ENCODE results near the gene SMARCB1.

The SMARCB1 gene

DNA sequence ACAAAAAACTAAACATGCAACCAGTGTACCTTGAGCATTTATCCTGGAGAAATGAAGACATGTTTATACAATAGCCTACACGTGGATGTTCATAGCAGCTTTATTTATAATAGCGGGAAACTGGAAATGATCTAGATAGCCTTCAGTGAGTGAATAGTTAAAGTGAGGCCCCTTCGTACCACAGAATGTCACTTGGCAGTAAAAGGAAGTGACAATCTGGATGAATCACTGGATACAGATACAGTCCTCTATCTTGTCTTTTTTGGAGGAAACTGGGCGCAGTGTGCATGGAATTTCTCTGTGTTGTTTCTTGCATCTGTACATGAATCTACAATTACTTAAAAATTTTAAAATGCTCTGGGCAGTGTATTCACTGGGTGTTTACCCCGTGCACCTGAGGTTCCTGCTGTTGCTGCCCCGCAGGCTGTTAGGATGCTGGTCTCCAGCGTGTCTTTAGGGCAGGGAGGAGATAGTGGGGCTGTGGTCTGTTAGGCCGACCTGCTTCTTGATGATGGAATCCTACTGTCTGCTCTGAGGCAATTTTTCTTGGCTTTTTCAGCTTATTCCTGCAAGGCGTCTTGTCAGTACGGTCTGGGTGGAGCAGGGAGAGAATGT, 28.9 kb downstream of the SMARCB1 start:
- no peak overlapping the region for H3K4me3 ChIP-seq (replicated peaks; ENCODE audit: low read depth, low read length)
- TF ChIP-seq, protein P1, sequence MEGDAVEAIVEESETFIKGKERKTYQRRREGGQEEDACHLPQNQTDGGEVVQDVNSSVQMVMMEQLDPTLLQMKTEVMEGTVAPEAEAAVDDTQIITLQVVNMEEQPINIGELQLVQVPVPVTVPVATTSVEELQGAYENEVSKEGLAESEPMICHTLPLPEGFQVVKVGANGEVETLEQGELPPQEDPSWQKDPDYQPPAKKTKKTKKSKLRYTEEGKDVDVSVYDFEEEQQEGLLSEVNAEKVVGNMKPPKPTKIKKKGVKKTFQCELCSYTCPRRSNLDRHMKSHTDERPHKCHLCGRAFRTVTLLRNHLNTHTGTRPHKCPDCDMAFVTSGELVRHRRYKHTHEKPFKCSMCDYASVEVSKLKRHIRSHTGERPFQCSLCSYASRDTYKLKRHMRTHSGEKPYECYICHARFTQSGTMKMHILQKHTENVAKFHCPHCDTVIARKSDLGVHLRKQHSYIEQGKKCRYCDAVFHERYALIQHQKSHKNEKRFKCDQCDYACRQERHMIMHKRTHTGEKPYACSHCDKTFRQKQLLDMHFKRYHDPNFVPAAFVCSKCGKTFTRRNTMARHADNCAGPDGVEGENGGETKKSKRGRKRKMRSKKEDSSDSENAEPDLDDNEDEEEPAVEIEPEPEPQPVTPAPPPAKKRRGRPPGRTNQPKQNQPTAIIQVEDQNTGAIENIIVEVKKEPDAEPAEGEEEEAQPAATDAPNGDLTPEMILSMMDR (IDR thresholded peaks at IDR 0.05; ENCODE audit: low read depth, low read length, missing control alignments), result no peak
- no peak for DNase-seq (ENCODE audit: extremely low read depth, low read depth)

DNA sequence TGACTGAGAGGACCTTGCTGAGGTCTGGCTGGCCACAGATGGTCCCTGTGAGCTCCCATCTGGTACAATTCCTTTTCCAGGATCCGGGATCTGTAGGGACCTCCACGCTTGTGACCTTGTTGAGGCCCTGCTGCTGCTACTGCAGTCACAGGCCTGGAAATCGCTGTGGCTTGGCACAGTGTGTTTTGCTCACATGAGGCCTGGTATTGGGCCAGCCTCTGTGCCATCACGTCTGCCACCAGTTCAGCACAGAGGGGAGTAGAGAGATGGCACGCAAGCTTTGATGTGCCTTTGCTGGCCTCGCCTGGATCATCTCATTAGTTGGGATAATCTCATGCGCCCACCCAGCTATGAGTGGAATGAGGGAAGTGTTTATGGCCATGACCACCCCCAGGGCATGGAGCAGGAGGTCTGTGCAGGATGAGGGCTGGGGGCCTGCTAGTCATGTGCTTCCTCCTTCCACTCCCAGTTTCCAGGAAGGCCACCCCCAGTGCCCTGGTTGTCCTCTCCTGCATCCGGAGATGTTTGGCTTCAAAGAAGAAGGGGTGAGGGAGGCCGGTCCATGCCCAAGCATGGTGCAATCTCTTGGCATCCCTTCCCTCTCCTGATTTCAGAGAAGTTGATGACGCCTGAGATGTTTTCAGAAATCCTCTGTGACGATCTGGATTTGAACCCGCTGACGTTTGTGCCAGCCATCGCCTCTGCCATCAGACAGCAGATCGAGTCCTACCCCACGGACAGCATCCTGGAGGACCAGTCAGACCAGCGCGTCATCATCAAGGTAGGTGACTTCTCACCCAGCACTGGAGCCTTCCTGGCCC, 29.6 kb downstream of the SMARCB1 start:
- DNase-seq (ENCODE audit: extremely low read depth, low read depth), result no peak
- TF ChIP-seq, protein P1 (IDR thresholded peaks at IDR 0.05; ENCODE audit: low read depth, low read length, missing control alignments), result no peak
- no peak overlapping the region for H3K4me3 ChIP-seq (replicated peaks; ENCODE audit: low read depth, low read length)

DNA sequence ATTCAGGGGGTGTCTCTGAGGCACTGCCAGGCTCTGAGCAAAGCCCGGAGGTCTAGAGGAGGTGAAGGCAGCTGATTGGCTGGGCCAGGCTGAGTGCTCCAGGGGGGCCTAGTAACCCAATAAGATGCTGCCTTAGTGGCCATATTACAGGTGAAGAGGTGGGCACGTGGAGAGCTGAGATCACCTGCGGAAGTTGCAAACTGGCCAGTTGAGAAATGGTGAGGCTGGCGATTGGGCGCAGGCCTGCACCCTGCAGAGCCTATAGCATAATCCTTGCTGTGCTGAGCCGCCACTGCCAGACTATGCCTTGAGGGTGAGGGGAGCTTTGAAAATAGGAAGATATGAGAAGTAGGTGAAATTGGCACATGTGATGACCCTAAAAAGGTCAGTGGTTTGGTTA, 30.4 kb downstream of the SMARCB1 start:
- no peak overlapping the region for H3K4me3 ChIP-seq (replicated peaks; ENCODE audit: low read depth, low read length)
- TF ChIP-seq, protein P1 (IDR thresholded peaks at IDR 0.05; ENCODE audit: low read depth, low read length, missing control alignments), result no peak
- no peak for DNase-seq (ENCODE audit: extremely low read depth, low read depth)

DNA sequence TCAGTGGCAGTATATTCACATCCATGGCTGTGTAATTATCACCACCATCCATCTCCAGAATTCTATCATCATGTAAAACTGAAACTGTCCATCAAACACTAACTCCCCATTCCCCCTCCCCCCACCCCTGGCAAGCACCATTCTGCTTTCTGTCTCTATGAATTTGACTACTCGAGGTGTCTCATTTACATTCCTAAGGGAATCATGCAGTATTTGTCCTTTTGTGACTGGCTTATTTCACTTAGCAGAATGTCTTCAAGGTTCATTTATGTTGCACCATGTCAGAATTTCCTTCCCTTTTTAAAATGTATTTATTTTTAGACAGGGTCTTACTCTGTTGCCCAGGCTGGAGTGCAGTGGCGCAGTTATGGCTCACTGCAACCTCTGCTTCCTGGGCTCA, 31.8 kb downstream of the SMARCB1 start:
- no peak overlapping the region for H3K4me3 ChIP-seq (replicated peaks; ENCODE audit: low read depth, low read length)
- no peak for DNase-seq (ENCODE audit: extremely low read depth, low read depth)
- TF ChIP-seq, protein P1 (IDR thresholded peaks at IDR 0.05; ENCODE audit: low read depth, low read length, missing control alignments), result no peak

DNA sequence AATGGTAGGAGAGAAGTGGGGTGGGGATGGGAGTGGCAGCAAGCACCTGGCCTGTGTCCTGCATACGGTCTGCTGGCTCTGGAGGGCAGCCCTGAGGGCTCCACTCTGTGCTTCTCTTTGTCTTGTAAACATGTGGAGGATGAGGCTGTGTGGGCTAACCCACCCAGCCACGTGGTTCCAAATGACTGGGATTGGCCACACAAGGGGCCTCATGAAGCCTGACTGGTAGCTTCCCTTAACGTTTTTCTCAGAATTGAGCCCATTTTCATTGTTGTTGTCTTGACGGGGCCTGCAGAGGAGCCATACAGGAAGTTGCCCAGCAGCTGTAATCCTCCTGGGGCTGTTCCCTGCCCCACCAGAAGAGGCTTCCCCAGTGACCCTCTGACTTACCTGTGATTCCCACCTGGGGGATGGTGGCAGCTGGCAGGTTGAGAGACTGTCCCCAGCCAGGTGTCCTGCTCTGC, 34.0 kb downstream of the SMARCB1 start:
- DNase-seq (ENCODE audit: extremely low read depth, low read depth), result no peak
- TF ChIP-seq, protein P1 (IDR thresholded peaks at IDR 0.05; ENCODE audit: low read depth, low read length, missing control alignments), result no peak
- H3K4me3 ChIP-seq (replicated peaks; ENCODE audit: low read depth, low read length), result no peak overlapping the region

DNA sequence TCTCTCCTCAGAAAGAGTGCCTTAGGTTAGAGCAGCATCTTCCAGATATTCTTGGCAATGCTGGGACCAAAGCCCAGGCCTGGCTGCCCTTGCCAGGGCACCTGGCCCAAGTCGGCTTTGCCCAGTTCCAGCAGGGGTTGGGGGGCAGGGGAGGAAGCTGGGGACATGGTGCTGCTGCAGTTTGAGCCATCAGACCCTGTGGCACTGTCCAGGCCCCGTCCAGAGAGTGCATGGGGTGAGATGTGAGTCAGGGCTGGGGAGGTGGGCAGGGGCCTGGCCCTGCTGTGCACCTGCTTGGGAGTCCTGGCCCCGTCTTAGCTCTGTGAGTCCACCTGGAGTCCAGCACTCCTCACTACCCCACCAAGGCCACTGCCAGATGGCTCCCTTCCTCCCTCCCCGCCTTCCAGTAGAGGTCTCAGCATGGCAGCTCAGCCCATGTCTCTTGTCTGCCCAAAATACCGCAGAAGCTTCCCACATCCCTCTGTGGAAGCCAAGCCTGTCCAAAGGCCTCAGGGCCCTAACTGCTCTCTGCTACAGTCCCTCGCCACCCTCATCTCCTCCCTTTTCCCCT, 35.4 kb downstream of the SMARCB1 start:
- TF ChIP-seq, protein P1 (IDR thresholded peaks at IDR 0.05; ENCODE audit: low read depth, low read length, missing control alignments), result no peak
- H3K4me3 ChIP-seq (replicated peaks; ENCODE audit: low read depth, low read length), result no peak overlapping the region
- no peak for DNase-seq (ENCODE audit: extremely low read depth, low read depth)

All from HFF-Myc (cell line).